WTC11 (cell line): ENCODE data around the gene TEX14. TPM values are rescaled to one million over a fixed set of nuclear protein-coding genes. Genes with fewer than 3 reads are reported as not detected.

Source experiments
- ATAC-seq: fragments of 200-7000 bp; cut with Tn5 transposase; 2 replicates; pipeline ENCODE4 v1.10.0; 2021; ENCODE audit warnings: mild to moderate bottlenecking, moderate library complexity
- CTCF ChIA-PET: fragments of 300-600 bp; sonication (Branson Sonifier 250); formaldehyde crosslinking; loops from one replicate; lab custom pipeline; 2021; ENCODE audit warnings: antibody characterized with exemption; lab: Charles Lee
- POLR2A ChIA-PET: fragments of 350-600 bp; sonication (Branson Sonifier 250); formaldehyde crosslinking; loops from one replicate; lab custom pipeline; 2021; ENCODE audit warnings: antibody characterized with exemption; lab: Charles Lee
- DNase-seq: peaks from one replicate; pipeline ENCODE4 v3.0.0; 2021; ENCODE audit warnings: low spot score
- H3K27ac Mint-ChIP-seq: 2 replicates; pipeline ENCODE4 v1.8.0; 2021; ENCODE audit warnings: mixed read lengths
- H3K27me3 Mint-ChIP-seq: 2 replicates; pipeline ENCODE4 v1.8.0; 2021; ENCODE audit warnings: low read depth, mild to moderate bottlenecking, moderate library complexity, mixed read lengths
- H3K36me3 Mint-ChIP-seq: 2 replicates; pipeline ENCODE4 v1.8.0; 2021; ENCODE audit warnings: mixed read lengths
- H3K4me1 Mint-ChIP-seq: 2 replicates; pipeline ENCODE4 v1.8.0; 2022; ENCODE audit warnings: mixed read lengths
- H3K4me3 Mint-ChIP-seq: 2 replicates; pipeline ENCODE4 v1.8.0; 2021; ENCODE audit warnings: mild to moderate bottlenecking, moderate library complexity, mixed read lengths
- H3K9me3 Mint-ChIP-seq: 2 replicates; pipeline ENCODE4 v1.8.0; 2021; ENCODE audit warnings: mixed read lengths
- CREB1 ChIP-seq: sonication (generic); formaldehyde crosslinking; IDR thresholded peaks from 2 replicates; pipeline ENCODE4 v1.8.0; 2023; ENCODE audit warnings: mild to moderate bottlenecking, missing genetic modification reagents
- EMX1 ChIP-seq: fragments of 250-450 bp; sonication (Bioruptor Pico); IDR thresholded peaks from 2 replicates; pipeline ENCODE4 v1.8.0; 2021; ENCODE audit warnings: mild to moderate bottlenecking
- ESRRA ChIP-seq: sonication (generic); formaldehyde crosslinking; IDR thresholded peaks from 2 replicates; pipeline ENCODE4 v1.8.1; 2022; ENCODE audit warnings: mild to moderate bottlenecking, missing genetic modification reagents, borderline replicate concordance
- FOXK1 ChIP-seq: sonication (generic); formaldehyde crosslinking; IDR thresholded peaks from 2 replicates; pipeline ENCODE4 v1.8.0; 2022; ENCODE audit warnings: mild to moderate bottlenecking, moderate library complexity, missing genetic modification reagents
- FOXP4 ChIP-seq: sonication (generic); formaldehyde crosslinking; IDR thresholded peaks from 2 replicates; pipeline ENCODE4 v1.8.0; 2022; ENCODE audit warnings: mild to moderate bottlenecking, missing genetic modification reagents
- GABPB1 ChIP-seq: sonication (generic); formaldehyde crosslinking; IDR thresholded peaks from 2 replicates; pipeline ENCODE4 v1.8.1; 2023; ENCODE audit warnings: mild to moderate bottlenecking, missing genetic modification reagents
- GRHL2 ChIP-seq: fragments of 250-450 bp; sonication (Bioruptor Pico); IDR thresholded peaks from 2 replicates; pipeline ENCODE4 v1.8.0; 2022; ENCODE audit warnings: mild to moderate bottlenecking, moderate library complexity; ENCODE audit not compliant: insufficient replicate concordance, severe bottlenecking
- MXD4 ChIP-seq: fragments of 250-450 bp; sonication (Bioruptor Pico); IDR thresholded peaks from 2 replicates; pipeline ENCODE4 v1.8.0; 2021; ENCODE audit warnings: mild to moderate bottlenecking, moderate library complexity, borderline replicate concordance
- NR1H2 ChIP-seq: sonication (generic); formaldehyde crosslinking; IDR thresholded peaks from 2 replicates; pipeline ENCODE4 v1.9.0; 2021; ENCODE audit warnings: mild to moderate bottlenecking, moderate library complexity, missing genetic modification reagents
- RELA ChIP-seq: sonication (generic); formaldehyde crosslinking; IDR thresholded peaks from 2 replicates; pipeline ENCODE4 v1.8.1; 2022; ENCODE audit warnings: missing genetic modification reagents, mild to moderate bottlenecking, borderline replicate concordance
- SMAD4 ChIP-seq: sonication (generic); formaldehyde crosslinking; IDR thresholded peaks from 2 replicates; pipeline ENCODE4 v1.8.0; 2022; ENCODE audit warnings: mild to moderate bottlenecking, missing genetic modification reagents
- SOX15 ChIP-seq: fragments of 250-450 bp; sonication (Bioruptor Pico); IDR thresholded peaks from 2 replicates; pipeline ENCODE4 v1.9.0; 2021; ENCODE audit warnings: mild to moderate bottlenecking
- SP1 ChIP-seq: sonication (generic); formaldehyde crosslinking; conservative IDR thresholded peaks from 2 replicates; pipeline ENCODE4 v1.8.1; 2022; ENCODE audit warnings: missing genetic modification reagents
- TCF7 ChIP-seq: sonication (generic); formaldehyde crosslinking; IDR thresholded peaks from 2 replicates; pipeline ENCODE4 v1.8.0; 2022; ENCODE audit warnings: mild to moderate bottlenecking, low read depth, missing genetic modification reagents, moderate library complexity
- USF1 ChIP-seq: sonication (generic); formaldehyde crosslinking; IDR thresholded peaks from 2 replicates; pipeline ENCODE4 v1.8.0; 2022; ENCODE audit warnings: mild to moderate bottlenecking, missing genetic modification reagents
- ZNF416 ChIP-seq: fragments of 250-450 bp; sonication (Bioruptor Pico); IDR thresholded peaks from 2 replicates; pipeline ENCODE4 v1.9.0; 2021; ENCODE audit warnings: mild to moderate bottlenecking, inconsistent platforms
- ZSCAN18 ChIP-seq: fragments of 250-450 bp; sonication (Bioruptor Pico); IDR thresholded peaks from 2 replicates; pipeline ENCODE4 v2.1.2; 2022; ENCODE audit warnings: mild to moderate bottlenecking, moderate library complexity
- total RNA-seq: library from RNA; stranded (reverse); gene quantifications from 3 replicates; pipeline ENCODE4 v1.2.3, GENCODE V29; 2021
- TF ChIP-seq, protein P1 (sequence below): sonication (generic); formaldehyde crosslinking; IDR thresholded peaks from 2 replicates; pipeline ENCODE4 v1.8.1; 2023; ENCODE audit warnings: mild to moderate bottlenecking, missing genetic modification reagents
- TF ChIP-seq, protein P2 (sequence below): fragments of 200-600 bp; IDR thresholded peaks from 2 replicates; pipeline ENCODE4 v1.8.0; 2022; ENCODE audit warnings: antibody characterized with exemption
- TF ChIP-seq, protein P3 (sequence below): sonication (generic); formaldehyde crosslinking; IDR thresholded peaks from 2 replicates; pipeline ENCODE4 v1.8.1; 2022; ENCODE audit warnings: missing genetic modification reagents, borderline replicate concordance

TEX14 gene
- total RNA-seq, 1 experiment from 2014 or later = 1.4 TPM

DNA sequence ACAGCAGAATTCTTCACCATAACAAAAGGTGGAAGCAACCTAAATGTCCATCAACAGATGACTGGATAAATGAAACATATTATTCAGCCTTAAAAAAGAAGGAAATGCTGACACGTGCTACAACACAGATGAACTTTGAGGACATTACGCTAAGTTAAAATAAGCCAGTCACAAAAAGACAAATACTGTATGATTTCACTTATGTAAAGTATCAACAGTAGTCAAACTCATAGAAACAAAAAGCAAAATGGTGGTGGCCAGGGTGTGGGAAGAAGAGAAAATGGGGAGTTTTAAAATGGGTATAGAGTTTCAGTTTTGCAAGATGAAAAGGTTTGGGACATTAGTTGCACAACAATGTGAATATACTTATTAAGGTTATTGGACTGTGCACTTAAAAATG is 127.6 kb downstream of the TEX14 start:
- DNase-seq = no peak
- Mint-ChIP-seq H3K4me3 (no peak overlapping the region), H3K36me3 (no peaks in the 10 kb centered on the region), H3K27me3 (no peaks in the 10 kb centered on the region), H3K9me3 (no peaks in the 10 kb centered on the region), H3K27ac (no peak overlapping the region; the same call in 1 of the 2 replicates), H3K4me1 (peaks cover 42% of the 10 kb centered on the region)
- no peak for TF ChIP-seq TCF7 (CRISPR knock-in tag)
- TF ChIP-seq ESRRA (CRISPR knock-in tag) = no peak
- TF ChIP-seq GRHL2 (CRISPR knock-in tag) = no peak
- TF ChIP-seq EMX1 (CRISPR knock-in tag) = no peak
- no peak for TF ChIP-seq MXD4 (CRISPR knock-in tag)
- TF ChIP-seq CREB1 (CRISPR knock-in tag) = no peak
- TF ChIP-seq, protein P1, sequence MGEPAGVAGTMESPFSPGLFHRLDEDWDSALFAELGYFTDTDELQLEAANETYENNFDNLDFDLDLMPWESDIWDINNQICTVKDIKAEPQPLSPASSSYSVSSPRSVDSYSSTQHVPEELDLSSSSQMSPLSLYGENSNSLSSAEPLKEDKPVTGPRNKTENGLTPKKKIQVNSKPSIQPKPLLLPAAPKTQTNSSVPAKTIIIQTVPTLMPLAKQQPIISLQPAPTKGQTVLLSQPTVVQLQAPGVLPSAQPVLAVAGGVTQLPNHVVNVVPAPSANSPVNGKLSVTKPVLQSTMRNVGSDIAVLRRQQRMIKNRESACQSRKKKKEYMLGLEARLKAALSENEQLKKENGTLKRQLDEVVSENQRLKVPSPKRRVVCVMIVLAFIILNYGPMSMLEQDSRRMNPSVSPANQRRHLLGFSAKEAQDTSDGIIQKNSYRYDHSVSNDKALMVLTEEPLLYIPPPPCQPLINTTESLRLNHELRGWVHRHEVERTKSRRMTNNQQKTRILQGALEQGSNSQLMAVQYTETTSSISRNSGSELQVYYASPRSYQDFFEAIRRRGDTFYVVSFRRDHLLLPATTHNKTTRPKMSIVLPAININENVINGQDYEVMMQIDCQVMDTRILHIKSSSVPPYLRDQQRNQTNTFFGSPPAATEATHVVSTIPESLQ (CRISPR knock-in tag) = no peak
- no peak for TF ChIP-seq GABPB1 (CRISPR knock-in tag)
- TF ChIP-seq, protein P2, sequence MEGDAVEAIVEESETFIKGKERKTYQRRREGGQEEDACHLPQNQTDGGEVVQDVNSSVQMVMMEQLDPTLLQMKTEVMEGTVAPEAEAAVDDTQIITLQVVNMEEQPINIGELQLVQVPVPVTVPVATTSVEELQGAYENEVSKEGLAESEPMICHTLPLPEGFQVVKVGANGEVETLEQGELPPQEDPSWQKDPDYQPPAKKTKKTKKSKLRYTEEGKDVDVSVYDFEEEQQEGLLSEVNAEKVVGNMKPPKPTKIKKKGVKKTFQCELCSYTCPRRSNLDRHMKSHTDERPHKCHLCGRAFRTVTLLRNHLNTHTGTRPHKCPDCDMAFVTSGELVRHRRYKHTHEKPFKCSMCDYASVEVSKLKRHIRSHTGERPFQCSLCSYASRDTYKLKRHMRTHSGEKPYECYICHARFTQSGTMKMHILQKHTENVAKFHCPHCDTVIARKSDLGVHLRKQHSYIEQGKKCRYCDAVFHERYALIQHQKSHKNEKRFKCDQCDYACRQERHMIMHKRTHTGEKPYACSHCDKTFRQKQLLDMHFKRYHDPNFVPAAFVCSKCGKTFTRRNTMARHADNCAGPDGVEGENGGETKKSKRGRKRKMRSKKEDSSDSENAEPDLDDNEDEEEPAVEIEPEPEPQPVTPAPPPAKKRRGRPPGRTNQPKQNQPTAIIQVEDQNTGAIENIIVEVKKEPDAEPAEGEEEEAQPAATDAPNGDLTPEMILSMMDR = no peak
- no peak for TF ChIP-seq SP1 (CRISPR knock-in tag)
- TF ChIP-seq, protein P3, sequence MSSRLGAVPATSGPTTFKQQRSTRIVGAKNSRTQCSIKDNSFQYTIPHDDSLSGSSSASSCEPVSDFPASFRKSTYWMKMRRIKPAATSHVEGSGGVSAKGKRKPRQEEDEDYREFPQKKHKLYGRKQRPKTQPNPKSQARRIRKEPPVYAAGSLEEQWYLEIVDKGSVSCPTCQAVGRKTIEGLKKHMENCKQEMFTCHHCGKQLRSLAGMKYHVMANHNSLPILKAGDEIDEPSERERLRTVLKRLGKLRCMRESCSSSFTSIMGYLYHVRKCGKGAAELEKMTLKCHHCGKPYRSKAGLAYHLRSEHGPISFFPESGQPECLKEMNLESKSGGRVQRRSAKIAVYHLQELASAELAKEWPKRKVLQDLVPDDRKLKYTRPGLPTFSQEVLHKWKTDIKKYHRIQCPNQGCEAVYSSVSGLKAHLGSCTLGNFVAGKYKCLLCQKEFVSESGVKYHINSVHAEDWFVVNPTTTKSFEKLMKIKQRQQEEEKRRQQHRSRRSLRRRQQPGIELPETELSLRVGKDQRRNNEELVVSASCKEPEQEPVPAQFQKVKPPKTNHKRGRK (CRISPR knock-in tag) = no peak
- no peak for TF ChIP-seq NR1H2
- TF ChIP-seq SMAD4 (CRISPR knock-in tag) = no peak
- TF ChIP-seq FOXK1 = no peak
- TF ChIP-seq FOXP4 (CRISPR knock-in tag) = no peak
- TF ChIP-seq SOX15 (CRISPR knock-in tag) = no peak
- TF ChIP-seq USF1 (CRISPR knock-in tag) = no peak
- TF ChIP-seq ZSCAN18 (CRISPR knock-in tag) = no peak
- no peak for TF ChIP-seq RELA
- no peak for TF ChIP-seq ZNF416 (CRISPR knock-in tag)
- POLR2A ChIA-PET = no interaction called here
- ATAC-seq = no peak
- CTCF ChIA-PET = interaction anchor here (0.9 to 1.7 kb wide), 3 partner anchors 22 to 46 kb away, joined by 4 to 9 read pairs (median 5); no protein-coding TSS in a partner anchor
